ENCODE data around the gene RFESD.

The RFESD gene

GRCh38 chr5:95646569-95647431 is at the start of gene RFESD:
TSS of gene RFESD (plus strand) at chr5:95646777. CDS start at chr5:95652272, 5,495 bp downstream.
- DNase-seq: peak; percentile 94

- DNase-seq: no peak
Observed at GRCh38 chr5:95599252-95599651, 47.3 kb upstream of the RFESD start.

GRCh38 chr5:95600557-95600956 is 46.0 kb upstream of the RFESD start:
- no peak for DNase-seq

GRCh38 chr5:95605786-95606185 is 40.8 kb upstream of the RFESD start:
- DNase-seq: no peak

- no peak for DNase-seq
Observed at GRCh38 chr5:95606419-95606818, 40.2 kb upstream of the RFESD start.

GRCh38 chr5:95609711-95610110 is 36.9 kb upstream of the RFESD start:
- DNase-seq: no peak

GRCh38 chr5:95610546-95610945 is 36.0 kb upstream of the RFESD start:
- no peak for DNase-seq

- DNase-seq: no peak
Observed at GRCh38 chr5:95611396-95611795, 35.2 kb upstream of the RFESD start.

GRCh38 chr5:95613514-95613913 is 33.1 kb upstream of the RFESD start:
- DNase-seq: no peak

- no peak for DNase-seq
Observed at GRCh38 chr5:95615164-95615467, 31.5 kb upstream of the RFESD start.

- no peak for DNase-seq
Observed at GRCh38 chr5:95617057-95617456, 29.5 kb upstream of the RFESD start.

GRCh38 chr5:95619096-95619495 is 27.5 kb upstream of the RFESD start:
- DNase-seq: no peak

GRCh38 chr5:95619514-95620029 is 27.0 kb upstream of the RFESD start:
- no peak for DNase-seq

- DNase-seq: peak; percentile 72
Observed at GRCh38 chr5:95620030-95620869, 26.3 kb upstream of the RFESD start, which contains the start of gene GPR150. TSS of gene GPR150 (plus strand) at chr5:95620087. CDS start at chr5:95620276, 189 bp downstream.

- DNase-seq: peak; percentile 57
Observed at GRCh38 chr5:95620870-95621838, 25.4 kb upstream of the RFESD start.

GRCh38 chr5:95621839-95622629 is 24.5 kb upstream of the RFESD start:
- DNase-seq: no peak

- DNase-seq: no peak
Observed at GRCh38 chr5:95623706-95624105, 22.9 kb upstream of the RFESD start.

- no peak for DNase-seq
Observed at GRCh38 chr5:95624368-95624767, 22.2 kb upstream of the RFESD start.

- no peak for DNase-seq
Observed at GRCh38 chr5:95626701-95627100, 19.9 kb upstream of the RFESD start.

GRCh38 chr5:95627971-95628810 is 18.4 kb upstream of the RFESD start:
- no peak for DNase-seq

GRCh38 chr5:95628933-95629332 is 17.6 kb upstream of the RFESD start:
- DNase-seq: no peak
